Stimulated activated CD8-positive, alpha-beta memory T cell treated with anti-CD3 and anti-CD28 coated beads, Interleukin-7, amount 100 ng/mL, for 4 hours (primary cell): ENCODE data around the gene IYD.

ENCODE experiments used
- DNase-seq, 2 donors: peaks; one replicate each; pipeline ENCODE4 v3.0.0-alpha.2; 2020; ENCODE audit warnings: low read depth in 2 of 2

Gene IYD, protein sequence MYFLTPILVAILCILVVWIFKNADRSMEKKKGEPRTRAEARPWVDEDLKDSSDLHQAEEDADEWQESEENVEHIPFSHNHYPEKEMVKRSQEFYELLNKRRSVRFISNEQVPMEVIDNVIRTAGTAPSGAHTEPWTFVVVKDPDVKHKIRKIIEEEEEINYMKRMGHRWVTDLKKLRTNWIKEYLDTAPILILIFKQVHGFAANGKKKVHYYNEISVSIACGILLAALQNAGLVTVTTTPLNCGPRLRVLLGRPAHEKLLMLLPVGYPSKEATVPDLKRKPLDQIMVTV

DNA sequence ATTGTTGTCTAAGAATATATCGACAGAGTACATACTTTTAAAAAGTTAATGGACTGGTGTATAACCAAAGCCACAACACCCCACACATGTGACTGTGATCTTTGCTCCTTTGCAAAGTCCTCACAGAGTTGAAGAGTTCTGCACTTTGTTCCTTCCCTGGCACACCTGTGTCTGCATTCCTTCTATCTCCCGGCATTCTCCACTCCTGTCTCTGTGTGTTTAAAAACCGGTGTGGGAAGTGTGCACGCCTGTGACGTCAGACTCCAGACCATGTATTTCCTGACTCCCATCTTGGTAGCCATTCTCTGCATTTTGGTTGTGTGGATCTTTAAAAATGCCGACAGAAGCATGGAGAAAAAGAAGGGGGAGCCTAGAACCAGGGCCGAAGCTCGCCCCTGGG lies at the start of gene IYD:
Gene IYD (plus strand): TSS at position 251 of the 400 bp plus-strand sequence. CDS start 20 bp downstream, at position 271.
- no peak for DNase-seq

DNA sequence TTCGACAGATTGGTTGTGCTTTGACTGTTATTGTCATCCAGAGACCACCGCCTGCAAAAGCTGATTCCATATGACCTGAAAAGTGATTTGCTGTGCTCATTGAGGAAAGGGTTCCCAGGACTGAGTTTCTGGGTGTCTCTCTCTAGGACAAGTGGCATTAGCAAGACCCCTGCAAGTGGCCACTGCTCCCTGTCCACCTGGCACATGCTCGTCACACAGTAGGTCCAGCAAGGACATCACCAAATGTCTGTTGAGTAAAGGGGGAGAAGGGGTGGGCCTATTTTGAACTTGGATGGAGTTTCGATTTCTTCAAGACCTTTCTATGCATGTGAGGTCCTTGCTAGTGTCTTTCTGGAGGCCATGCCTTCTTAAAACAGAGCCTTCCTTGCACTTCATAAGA lies 48.9 kb upstream of the IYD start:
- no peak for DNase-seq

DNA sequence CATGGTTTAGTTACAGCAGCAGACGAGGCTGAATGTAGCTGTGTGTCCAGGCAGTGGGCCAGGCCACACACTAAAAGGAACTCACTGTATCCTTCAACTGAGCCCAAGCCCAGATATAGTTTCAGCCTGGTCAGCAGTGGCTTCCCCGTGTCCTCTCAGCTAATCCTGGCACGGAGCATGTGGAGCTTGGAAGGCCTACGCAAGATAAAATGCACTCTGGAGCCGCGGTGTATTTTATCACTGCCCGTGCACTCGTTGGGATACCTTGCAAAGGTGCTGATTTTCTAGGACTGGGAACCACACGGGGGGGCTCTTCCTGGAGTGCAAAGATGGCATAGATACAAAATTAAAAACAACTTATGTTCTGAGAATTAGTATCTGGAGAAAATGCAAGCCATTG lies 48.4 kb upstream of the IYD start:
- no peak for DNase-seq

DNA sequence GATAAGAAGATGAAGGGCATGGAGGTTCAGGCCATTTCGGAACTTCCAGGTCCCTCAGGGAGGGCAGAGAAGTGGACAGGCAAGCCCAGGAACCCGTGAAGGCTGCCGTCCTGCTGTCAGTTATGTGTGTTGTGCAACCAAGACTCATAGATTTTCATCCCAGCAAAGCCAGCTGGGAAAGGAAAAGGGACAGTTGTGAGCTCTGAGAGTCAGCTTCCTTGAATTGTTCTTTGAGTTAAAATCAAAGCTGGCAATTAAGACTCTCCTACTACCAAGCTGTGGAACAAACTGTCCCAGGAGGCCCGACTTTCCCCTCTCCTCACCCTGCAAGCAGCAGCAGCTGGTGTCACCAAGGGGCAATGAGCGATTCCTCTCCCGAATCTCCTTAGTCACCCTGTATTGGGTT lies 46.3 kb upstream of the IYD start:
- no peak for DNase-seq

DNA sequence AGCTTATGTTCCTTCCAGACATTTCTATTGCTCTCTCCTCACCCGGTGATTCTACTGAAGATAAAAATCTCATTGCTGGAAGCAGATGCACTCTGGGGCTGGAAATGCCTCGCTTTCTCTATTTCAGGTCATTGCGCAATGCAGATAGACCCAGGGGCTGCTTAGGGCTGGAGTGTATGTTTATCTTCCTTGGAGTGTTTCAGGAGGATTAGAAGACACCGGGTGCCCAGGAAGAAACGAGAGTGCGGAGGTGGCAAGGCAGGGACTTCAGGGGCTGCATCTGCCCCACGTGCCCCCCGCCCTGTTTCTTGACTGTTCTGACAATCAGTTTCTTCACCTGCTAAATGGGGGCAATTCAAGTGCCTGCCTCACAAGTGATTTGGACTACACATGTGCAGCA lies 45.6 kb upstream of the IYD start:
- DNase-seq = no peak

DNA sequence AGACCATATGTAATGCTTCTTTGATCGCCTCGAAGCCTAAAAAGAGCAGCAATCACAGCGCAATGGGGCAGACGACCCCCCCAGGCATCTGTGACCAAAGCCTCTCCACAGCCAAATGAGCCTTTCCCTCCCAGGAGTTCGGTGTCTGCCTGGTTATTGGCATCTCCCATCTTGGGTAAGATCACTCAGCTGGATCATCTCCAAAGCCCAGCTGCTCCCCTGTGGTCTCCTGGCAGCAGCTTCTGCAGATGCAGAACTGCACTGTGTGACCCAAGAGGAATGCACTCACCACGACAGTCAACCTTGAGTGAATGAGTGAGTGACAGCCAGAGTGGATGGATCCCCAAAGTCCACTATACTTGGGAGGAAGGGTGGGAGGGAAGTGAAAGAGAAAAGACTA lies 44.8 kb upstream of the IYD start:
- DNase-seq = no peak

DNA sequence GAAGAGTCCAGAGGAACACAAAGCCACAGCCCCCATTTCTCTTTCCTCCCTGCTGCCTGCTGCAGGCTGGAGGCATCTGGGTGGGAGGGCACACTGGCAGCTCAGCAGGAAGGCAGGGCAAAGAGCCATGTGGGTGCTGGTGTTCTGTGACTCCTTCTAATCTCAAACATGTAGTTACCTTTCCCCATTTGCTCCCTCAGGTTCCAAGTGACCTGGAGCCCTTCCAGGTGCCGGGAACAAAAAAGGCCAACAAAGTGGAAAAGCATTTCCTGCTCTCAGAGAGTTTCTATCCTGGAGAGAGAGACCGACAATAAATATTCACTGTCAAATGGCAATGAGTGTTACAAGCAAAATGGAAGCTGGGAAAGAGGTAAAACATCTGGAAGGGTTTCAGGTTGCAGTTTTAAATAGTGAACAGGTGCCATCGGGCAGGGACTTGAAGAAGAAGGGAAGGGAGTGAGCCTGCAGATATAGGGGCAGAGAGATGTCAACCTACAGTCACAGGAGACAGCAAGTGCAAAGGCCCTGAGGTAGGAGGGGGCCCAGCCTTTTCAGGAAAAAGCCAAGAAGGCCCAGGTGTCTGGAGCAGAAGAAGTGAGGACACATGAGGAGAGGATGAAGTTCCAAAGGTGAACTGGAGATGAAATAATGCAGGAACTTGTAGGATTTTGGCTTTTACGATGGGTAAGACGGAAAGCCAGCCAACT lies 43.6 kb upstream of the IYD start:
- no peak for DNase-seq

DNA sequence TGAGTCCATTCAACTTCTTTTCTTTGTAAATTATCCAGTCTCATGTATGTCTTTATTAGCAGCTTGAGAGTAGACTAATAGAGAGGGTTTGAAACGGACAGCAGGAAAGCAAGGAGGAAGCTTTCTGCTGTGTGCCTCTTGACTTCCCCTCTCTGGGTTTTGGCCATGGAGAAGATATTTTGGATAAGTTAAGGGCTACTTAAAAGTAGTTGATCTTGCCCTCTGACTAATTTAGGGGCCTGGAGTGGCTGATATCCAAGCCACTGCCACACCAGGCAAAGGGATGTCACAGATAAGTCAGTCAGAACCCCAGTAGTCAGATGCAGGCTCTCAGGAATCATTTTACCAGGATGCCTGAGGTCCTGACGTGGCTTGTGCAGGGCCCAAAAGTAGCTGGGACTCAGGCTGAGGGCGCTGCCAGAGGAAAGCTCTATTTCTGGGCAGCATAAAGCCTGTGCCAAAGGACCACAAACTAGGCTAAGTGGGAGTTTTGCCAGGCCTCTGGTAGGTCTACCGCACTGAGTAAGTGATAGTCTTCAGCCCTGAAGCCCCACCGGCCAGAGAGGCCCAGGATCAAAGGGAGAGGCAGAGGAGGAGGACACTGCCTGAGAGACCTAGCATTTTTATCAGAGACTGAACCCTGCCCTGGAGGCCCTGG lies 41.6 kb upstream of the IYD start:
- no peak for DNase-seq

DNA sequence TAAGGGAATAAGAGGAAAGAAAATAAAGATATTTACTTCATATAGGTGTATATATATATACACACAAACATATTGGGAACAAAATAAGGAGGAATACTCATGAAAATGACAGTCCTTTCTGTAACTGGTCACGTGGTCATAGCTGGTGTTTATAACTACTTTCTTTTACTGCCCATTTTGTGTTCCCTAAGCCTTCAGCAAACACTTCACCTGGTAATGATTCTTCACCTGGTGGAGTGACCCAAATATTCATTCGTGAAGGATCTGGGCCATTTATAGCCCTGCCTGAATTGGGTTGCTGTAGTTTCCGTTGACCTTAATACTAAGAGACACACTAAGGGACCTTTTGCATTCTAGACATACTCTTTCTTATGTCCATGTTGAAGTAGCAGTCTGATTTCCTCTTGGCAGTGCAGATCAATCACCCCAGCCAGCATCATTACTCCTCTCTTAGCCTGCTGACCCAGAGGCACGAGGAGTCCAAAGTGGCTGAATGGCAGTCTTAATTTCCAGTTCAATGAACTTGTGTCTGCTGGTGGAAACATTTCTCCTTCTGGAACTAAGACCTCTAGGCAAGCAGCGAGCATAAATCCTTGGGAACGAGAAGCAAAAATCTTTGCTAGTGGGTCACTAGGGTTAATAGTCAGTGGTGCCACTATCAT lies 39.9 kb upstream of the IYD start:
- DNase-seq = no peak

DNA sequence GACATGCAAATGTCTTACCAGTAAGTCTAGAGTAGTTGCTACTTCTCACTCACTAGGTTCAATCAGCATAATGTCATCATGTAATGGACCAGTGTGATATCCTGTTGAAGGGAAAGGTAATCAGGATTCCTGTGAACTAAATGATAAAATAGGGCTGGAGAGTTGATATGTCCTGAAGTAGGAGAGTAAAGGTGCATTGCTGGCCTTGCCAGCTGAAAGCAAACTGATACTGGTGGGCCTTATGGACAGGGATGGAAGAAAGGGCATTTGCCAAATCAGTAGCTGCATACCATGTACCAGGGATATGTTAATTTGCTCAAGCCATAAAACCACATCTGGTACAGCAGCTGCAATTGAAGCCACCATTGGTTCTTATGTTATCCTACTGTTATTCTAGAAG lies 37.5 kb upstream of the IYD start:
- DNase-seq = no peak

DNA sequence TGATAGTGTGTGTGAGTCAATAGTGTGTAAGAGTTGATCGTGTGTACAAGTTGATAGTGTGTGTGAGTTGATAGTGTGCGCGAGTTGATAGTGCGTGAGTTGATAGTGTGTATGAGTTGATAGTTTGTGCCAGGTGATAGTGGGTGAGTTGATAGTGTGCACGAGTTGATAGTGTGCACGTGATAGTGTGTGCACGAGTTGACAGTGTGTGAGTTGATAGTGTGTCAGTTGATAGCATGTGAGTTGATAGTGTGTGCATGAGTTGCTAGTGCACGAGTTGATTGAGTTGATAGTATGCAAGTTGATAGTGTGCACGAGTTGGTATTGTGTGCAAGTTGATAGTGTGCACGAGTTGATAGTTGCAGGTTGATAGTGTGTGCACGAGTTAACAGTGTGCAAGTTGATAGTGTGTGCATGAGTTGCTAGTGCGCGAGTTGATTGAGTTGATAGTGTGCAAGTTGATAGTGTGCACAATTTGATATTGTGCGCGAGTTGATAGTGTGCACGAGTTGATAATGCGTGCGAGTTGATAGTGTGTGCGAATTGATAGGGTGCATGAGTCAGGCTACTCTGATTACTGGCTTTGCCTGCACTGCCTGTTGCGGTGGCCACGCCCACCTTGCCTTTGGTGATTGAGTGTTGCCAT lies 35.8 kb upstream of the IYD start:
- DNase-seq = no peak

DNA sequence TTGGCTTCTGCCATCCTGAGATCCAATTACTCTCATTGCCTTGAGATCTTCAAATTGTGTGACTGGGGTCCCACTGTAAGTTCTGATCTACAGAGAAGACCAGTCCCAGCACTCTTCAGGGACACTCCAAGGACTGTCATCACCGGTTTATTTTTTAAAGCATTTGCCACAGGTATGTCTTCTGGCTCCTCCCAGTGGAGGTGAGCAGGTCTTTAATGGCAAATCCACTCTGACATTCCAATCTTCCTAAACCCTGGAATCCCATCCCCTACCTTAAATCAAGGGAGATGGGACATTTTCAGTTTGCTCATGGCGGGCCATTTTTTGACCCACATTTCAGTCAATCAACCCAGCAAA lies 35.2 kb upstream of the IYD start:
- no peak for DNase-seq

DNA sequence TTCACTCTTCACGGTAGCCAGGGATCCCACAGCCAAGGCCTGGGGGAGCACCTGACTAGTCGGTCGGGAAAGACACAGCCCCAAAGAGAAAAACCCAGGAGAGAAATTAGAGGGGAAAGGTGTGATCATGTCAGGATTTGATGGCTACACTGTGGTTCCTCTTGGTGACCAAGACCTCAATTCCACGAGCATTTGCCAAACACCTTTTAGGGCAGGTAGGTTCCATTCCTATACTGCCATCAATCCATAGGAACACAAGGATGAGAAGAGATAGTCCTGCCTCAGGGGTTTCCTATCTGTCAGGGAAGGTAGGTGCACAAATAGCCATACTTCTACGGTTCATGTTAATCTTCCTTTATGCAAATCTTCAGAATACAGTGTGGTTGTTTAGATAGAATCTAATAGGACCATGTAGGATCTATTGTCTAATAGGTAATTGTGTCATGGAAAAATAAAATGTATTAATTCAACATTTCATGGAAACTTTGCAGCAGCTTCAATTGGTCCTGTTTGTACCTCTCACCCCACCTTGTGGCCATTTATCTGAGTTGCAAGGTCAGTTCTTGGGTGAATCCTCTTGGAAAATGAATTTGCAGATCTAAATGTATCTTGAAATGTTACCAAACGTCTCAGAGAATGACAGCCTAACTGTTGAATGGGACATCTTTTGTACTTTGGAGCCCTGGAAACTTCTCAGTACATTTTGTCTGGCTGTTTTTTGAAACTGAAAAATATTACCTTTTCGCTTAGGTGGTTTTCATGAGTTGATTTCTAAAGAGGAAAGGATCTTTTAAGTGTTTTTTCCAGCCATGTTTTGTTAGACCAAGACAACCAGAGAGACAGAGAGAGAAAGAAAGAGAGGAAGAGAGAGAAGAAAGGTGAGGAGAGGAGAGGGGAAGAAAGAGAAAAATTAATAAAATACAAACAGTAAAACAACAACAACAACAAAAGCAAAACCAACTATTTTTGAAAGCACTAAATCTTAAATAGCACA lies 33.7 kb upstream of the IYD start:
- DNase-seq = no peak

DNA sequence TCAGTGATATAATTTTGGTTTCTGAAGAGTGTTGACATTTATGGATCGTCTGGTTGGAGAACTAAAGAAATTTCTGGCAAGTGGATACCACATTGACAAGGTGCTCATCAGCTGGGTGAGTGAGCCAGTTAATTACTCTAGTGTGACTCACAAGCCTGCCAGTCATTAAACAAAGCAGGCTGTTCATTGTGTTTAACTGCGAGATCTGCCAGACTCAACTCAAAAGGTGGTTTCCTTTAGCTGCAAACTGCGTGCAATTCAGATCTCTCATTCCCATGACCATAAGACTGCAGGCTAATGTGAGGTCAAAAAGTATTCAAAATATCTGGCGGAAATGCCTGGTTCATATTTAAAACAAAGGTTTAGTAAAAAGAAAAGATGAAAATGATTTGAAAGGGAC lies 32.5 kb upstream of the IYD start:
- DNase-seq = no peak

DNA sequence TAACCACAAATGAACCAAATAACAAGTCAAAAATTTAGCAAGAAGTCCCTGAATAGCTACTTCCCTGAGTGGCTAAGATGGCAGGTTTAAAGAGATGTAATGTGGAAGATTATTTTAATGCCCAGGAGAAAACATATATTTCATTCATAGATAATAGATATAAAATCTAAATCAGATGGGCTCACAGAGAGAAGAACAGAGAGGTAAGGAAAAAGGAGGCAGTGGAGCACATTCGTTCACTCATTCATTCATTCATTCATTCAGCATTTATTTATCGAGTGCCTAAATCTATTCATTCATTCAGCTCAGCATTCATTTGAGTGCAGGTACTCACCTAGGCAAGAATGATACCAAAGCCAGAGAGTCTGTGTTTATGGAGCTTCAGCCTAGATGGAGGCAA lies 32.1 kb upstream of the IYD start:
- DNase-seq = no peak

DNA sequence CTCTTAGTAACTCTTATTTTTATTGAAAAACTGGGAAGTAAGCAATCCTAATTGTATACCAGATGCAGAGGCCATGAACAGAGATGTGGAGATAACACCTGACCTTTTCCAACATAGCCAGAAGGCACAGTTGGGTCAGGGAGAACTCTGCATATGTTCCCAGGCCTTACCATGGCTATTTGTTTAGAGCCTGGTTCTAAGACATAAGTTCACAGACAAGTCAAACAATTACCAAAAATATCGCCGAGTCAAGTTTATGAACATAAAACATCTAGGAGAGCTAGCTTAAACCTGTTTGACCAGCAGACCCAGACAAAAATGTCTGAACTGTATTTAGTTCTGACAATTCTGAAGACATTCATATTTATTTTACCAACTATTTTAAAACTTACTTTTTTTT lies 26.7 kb upstream of the IYD start:
- no peak for DNase-seq

DNA sequence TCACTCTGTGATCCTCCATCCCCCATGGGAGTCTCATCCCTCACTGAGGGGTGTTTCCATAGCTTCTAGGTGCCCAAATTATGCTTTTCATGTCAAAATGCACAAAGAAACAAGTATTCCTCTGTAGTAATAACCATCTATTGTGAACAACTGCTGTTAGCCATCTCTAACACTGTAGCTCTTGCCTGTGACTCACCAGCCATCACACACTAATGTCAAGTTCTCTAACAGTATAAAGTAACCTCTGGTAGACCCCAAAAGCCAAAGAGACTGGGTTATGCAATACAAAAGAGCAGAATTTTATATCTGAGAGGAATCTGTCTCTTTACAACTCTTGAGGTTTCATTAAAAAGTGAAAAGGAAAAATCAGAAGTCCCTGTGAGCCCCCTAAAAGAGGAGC lies 25.4 kb upstream of the IYD start:
- DNase-seq = no peak

DNA sequence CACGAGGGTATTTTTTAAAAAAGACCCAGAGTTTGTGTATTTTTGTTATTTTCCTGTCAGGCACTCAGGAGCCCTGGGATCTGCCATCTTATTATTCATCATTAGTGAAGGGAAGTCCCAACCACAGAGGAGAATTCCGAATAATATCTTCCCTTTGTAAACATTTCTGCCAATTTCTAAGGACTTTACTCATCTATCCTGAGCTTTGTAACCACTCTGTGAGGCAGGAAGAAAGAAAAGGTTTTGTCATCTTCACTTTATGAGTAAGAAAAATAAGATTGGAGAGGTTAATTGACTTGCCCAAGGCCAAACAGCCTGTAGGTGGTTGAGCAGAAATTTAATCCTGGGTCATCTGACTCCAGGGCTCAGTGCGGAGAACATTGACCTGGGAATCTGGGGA lies 23.0 kb upstream of the IYD start:
- no peak for DNase-seq

DNA sequence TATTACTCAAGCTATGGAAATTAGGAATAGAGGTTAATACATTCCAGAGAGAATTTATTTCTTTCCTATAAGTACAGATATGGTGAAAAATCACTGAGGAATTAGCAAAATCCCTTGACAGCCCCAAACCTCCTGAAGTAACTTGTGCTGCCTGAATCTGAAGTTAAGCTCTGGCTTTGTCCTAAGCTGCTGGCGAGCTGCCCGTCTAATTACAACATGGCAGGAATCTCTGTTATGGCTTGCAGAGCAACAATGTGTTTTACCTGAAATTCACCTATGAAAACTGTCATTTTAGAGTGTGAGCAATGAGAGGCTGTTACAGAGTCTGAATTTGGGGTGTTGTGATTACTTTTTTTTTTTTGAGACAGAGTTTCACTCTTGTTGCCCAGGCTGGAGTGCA lies 22.5 kb upstream of the IYD start:
- DNase-seq = no peak

DNA sequence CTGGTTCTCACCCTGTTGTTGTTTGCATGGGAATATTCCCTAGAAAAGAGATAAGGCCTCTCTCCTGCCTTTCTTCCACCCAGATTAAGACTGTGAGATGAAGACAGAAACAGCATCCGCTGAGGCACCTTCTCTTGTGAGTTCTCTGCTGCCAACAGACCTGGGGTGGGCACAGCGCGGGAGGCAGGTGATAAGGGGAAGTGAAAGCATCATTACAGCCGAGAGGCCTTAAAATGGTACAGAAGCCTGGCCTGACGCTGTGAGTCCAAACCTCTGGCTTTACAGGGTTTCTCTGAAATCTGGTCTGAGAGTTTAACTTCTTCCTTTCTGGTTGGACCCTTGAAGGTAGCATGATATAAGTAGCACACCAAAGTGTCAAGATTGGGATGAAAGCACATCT lies 21.0 kb upstream of the IYD start:
- no peak for DNase-seq

DNA sequence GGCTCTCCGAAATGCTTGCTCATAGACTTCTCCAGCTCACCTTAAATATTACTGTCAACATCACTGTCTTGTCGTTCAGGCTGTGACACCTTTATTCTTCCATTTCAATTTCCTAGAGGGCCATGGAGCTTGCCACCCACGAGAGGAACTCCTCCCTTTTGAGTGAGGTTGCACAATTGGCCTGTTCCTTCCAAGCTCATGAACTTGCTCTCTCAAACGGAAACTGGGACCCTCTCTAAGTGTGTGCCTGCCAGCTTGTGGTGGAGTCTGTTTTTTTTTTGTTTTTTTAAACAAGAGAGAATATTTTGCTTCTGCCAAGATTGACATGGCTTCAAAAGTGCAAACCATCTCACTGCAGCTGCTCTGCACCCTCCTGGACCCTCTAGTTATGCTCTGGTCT lies 19.3 kb upstream of the IYD start:
- no peak for DNase-seq
